Measurements from ENCODE around the gene UCHL3. TPM values are rescaled to one million over a fixed set of nuclear protein-coding genes. Genes with fewer than 3 reads are reported as not detected.

UCHL3 gene
- polyA plus RNA-seq, 3 donors = 22.4 to 66.8 (median 51.8) TPM

DNA sequence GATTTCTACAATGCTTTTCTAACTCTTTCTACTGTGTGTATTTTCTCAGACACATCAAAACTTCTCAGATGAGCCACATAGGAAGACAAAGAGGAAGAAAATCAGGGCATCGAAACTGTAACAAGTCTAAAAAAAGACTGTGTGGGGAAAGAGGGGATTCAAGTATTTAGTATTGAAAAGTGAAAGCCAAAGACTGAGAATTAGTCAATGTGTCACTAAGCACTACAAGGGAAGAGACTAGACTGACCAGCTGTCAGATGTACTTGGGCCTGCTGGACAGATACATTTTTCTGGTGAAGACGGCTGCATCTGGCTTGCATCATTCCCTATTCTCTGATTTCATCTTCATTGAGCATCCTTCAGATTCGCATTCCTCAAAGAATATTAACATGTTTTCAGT, 37.3 kb upstream of the UCHL3 start:
- Histone ChIP-seq H3K4me1 (ENCODE audit: control insufficient read depth in 1 of 2, insufficient read depth in 2 of 2, low read length in 2 of 2) (peaks cover 35% of the 10 kb centered on the region in 2 donors), H3K9ac (ENCODE audit: insufficient read depth, low read length, poor library complexity, severe bottlenecking) (no peak overlapping the region), H3K27me3 (ENCODE audit: control insufficient read depth in 2 of 2, insufficient read depth in 2 of 2, low read length in 2 of 2) (no peaks in the 10 kb centered on the region), H3K36me3 (replicated peaks in 1 of 2; ENCODE audit: control insufficient read depth in 1 of 2, insufficient read depth in 2 of 2, low read length in 2 of 2) (no peaks in the 10 kb centered on the region), H3K79me2 (ENCODE audit: insufficient read depth, low read length) (no peaks in the 10 kb centered on the region), H4K20me1 (ENCODE audit: insufficient read depth, low read length) (no peaks in the 10 kb centered on the region), H3K27ac (ENCODE audit: low read depth in 1 of 2, low read length in 2 of 2) (peak overlapping the region in 1 of 2 donors; percentile 52), H3K9me3 (replicated peaks in 1 of 2; ENCODE audit: control insufficient read depth in 1 of 2, insufficient read depth in 1 of 2, low read length in 2 of 2) (no peaks in the 10 kb centered on the region), H3K4me3 (replicated peaks in 1 of 3; ENCODE audit: low read depth in 2 of 3, low read length in 3 of 3) (peak overlapping the region in 1 of 3 experiments; percentile 30), H3K4me2 (replicated peaks; ENCODE audit: extremely low read depth, low read length, poor library complexity, severe bottlenecking) (peak overlapping the region; percentile 44), H2AFZ (ENCODE audit: insufficient read depth, low read depth, low read length, poor library complexity, severe bottlenecking) (peak overlapping the region; percentile 18)
- Mint-ChIP-seq H3K27me3 (ENCODE audit: low read depth in 3 of 3) (no peaks in the 10 kb centered on the region), H3K36me3 (no peaks in the 10 kb centered on the region), H3K4me1 (peaks cover 32% of the 10 kb centered on the region), H3K9me3 (peaks cover 0 to 13% (median 3%) of the 10 kb centered on the region in 7 donors), H3K4me3 (peak overlapping the region in 1 of 2 donors; percentile 56), H3K27ac (peak overlapping the region; percentile 4 to 81 (median 48))
- no peak for TF ChIP-seq CTCF (IDR thresholded peaks at IDR 0.05)
- no CpG with 5 or more reads among the region's 3 CpGs for whole genome bisulfite sequencing (ENCODE audit: insufficient coverage)
- peak; percentile 35 to 49 (median 48) for DNase-seq
- intact Hi-C loops (cut with micrococcal nuclease) = no loop called here

- no peak overlapping the region for H3K4me3 Mint-ChIP-seq
- peak; percentile 12 to 32 (median 25) for DNase-seq
Observed at GRCh38 chr13:75513271-75513670, 36.3 kb upstream of the UCHL3 start.

More at GRCh38 chr13:75513271-75513670, 36.3 kb upstream of the UCHL3 start:
- no peak for TF ChIP-seq CTCF (IDR thresholded peaks at IDR 0.05)
- Mint-ChIP-seq H3K4me1 (peaks cover 26% of the 10 kb centered on the region), H3K36me3 (no peaks in the 10 kb centered on the region), H3K27ac (peak overlapping the region in 5 of 7 donors; percentile 18 to 79 (median 34)), H3K9me3 (peaks cover 0 to 19% (median 4%) of the 10 kb centered on the region in 7 donors), H3K27me3 (ENCODE audit: low read depth in 3 of 3) (no peaks in the 10 kb centered on the region)
- Histone ChIP-seq H3K27me3 (ENCODE audit: control insufficient read depth in 2 of 2, insufficient read depth in 2 of 2, low read length in 2 of 2) (no peaks in the 10 kb centered on the region), H3K79me2 (ENCODE audit: insufficient read depth, low read length) (no peaks in the 10 kb centered on the region), H3K4me1 (ENCODE audit: control insufficient read depth in 1 of 2, insufficient read depth in 2 of 2, low read length in 2 of 2) (peaks cover 25% of the 10 kb centered on the region in 2 donors), H2AFZ (ENCODE audit: insufficient read depth, low read depth, low read length, poor library complexity, severe bottlenecking) (no peak overlapping the region), H3K9ac (ENCODE audit: insufficient read depth, low read length, poor library complexity, severe bottlenecking) (no peak overlapping the region), H3K9me3 (replicated peaks in 1 of 2; ENCODE audit: control insufficient read depth in 1 of 2, insufficient read depth in 1 of 2, low read length in 2 of 2) (peaks cover 0 to 1% of the 10 kb centered on the region in 2 donors), H3K4me2 (replicated peaks; ENCODE audit: extremely low read depth, low read length, poor library complexity, severe bottlenecking) (no peak overlapping the region), H3K36me3 (replicated peaks in 1 of 2; ENCODE audit: control insufficient read depth in 1 of 2, insufficient read depth in 2 of 2, low read length in 2 of 2) (no peaks in the 10 kb centered on the region), H3K4me3 (replicated peaks in 1 of 3; ENCODE audit: low read depth in 2 of 3, low read length in 3 of 3) (no peak overlapping the region), H4K20me1 (ENCODE audit: insufficient read depth, low read length) (no peaks in the 10 kb centered on the region), H3K27ac (ENCODE audit: low read depth in 1 of 2, low read length in 2 of 2) (no peak overlapping the region)
- WGBS (ENCODE audit: insufficient coverage) = 0% methylated on average over 1 of the region's 5 CpGs
- intact Hi-C loops (cut with micrococcal nuclease) = no loop called here

Data from CD14-positive monocyte (primary cell).